Keratinocyte (primary cell): ENCODE data around the gene MAPT. TPM values are rescaled to one million over a fixed set of nuclear protein-coding genes. Genes with fewer than 3 reads are reported as not detected.

Source experiments
- DNase-seq: peaks from one replicate; pipeline ENCODE4 v3.0.0-alpha.2; 2011; ENCODE audit warnings: low read depth, missing footprints, low spot score
- FAIRE-seq: peaks from 2 replicates; lab custom pipeline; 2011; peaks lifted over from hg19 to GRCh38; lab: Jason Lieb, UNC
- H2AFZ ChIP-seq: 2 replicates; pipeline ENCODE4 v1.6.0; 2012; ENCODE audit warnings: low read length, control low read depth, inconsistent platforms; ENCODE audit not compliant: control insufficient read depth
- H3K27ac ChIP-seq: 2 replicates; pipeline ENCODE4 v1.5.1; 2011; ENCODE audit warnings: low read length; ENCODE audit not compliant: control insufficient read depth, insufficient read depth
- H3K27me3 ChIP-seq: 3 replicates; pipeline ENCODE4 v1.6.0; 2011; ENCODE audit warnings: low read length; ENCODE audit not compliant: control insufficient read depth, insufficient read depth; ENCODE audit errors: extremely low read depth
- H3K36me3 ChIP-seq, 2 experiments: 2 replicates in 1 of 2; 3 replicates in 1 of 2; pipeline ENCODE4 v1.5.1; 2011; ENCODE audit warnings: low read length in 2 of 2, mild to moderate bottlenecking in 1 of 2; ENCODE audit not compliant: control insufficient read depth in 2 of 2, insufficient read depth in 2 of 2; ENCODE audit errors: extremely low read depth in 1 of 2
- H3K4me1 ChIP-seq: 3 replicates; pipeline ENCODE4 v1.5.1; 2011; ENCODE audit warnings: low read length; ENCODE audit not compliant: control insufficient read depth, insufficient read depth; ENCODE audit errors: extremely low read depth
- H3K4me2 ChIP-seq: 3 replicates; pipeline ENCODE4 v1.6.0; 2011; ENCODE audit warnings: low read depth, low read length; ENCODE audit not compliant: control insufficient read depth, insufficient read depth; ENCODE audit errors: extremely low read depth
- H3K4me3 ChIP-seq, 3 experiments: fragments of 200-600 bp in 1 of 3; sonication (generic) in 1 of 3; 2 replicates in 2 of 3; 3 replicates in 1 of 3; pipeline ENCODE4 v1.5.1; 2011 to 2016; ENCODE audit warnings: low read length in 3 of 3, mild to moderate bottlenecking in 3 of 3, control low read depth in 2 of 3, inconsistent platforms in 1 of 3, low read depth in 1 of 3, mixed read lengths in 1 of 3, mixed run types in 1 of 3, moderate library complexity in 1 of 3; ENCODE audit not compliant: control insufficient read depth in 2 of 3, insufficient read depth in 2 of 3; ENCODE audit errors: extremely low read depth in 1 of 3
- H3K79me2 ChIP-seq: 2 replicates; pipeline ENCODE4 v1.6.0; 2012; ENCODE audit warnings: low read length; ENCODE audit not compliant: control insufficient read depth, insufficient read depth
- H3K9ac ChIP-seq: 3 replicates; pipeline ENCODE4 v1.6.0; 2011; ENCODE audit warnings: low read length; ENCODE audit not compliant: control insufficient read depth, insufficient read depth; ENCODE audit errors: extremely low read depth
- H3K9me1 ChIP-seq: 3 replicates; pipeline ENCODE4 v1.6.0; 2011; ENCODE audit warnings: low read length; ENCODE audit not compliant: control insufficient read depth, insufficient read depth; ENCODE audit errors: extremely low read depth
- H3K9me3 ChIP-seq: 2 replicates; pipeline ENCODE4 v1.5.1; 2012; ENCODE audit warnings: low read depth, low read length; ENCODE audit not compliant: control insufficient read depth
- H4K20me1 ChIP-seq: 3 replicates; pipeline ENCODE4 v1.6.0; 2011; ENCODE audit warnings: low read length; ENCODE audit not compliant: control insufficient read depth, insufficient read depth; ENCODE audit errors: extremely low read depth
- EZH2 ChIP-seq: IDR thresholded peaks from one replicate; pipeline ENCODE4 v1.6.1; 2012; ENCODE audit warnings: inconsistent platforms, mild to moderate bottlenecking, low read length, moderate library complexity
- dilution Hi-C: fragments of 300-500 bp; cut with MboI; formaldehyde crosslinking; loops from one replicate; pipeline ENCODE4 v1.7.0; 2020; ENCODE audit warnings: low sequenced_read_pairs; ENCODE audit not compliant: extremely low pct_ligation_motif_present
- polyA plus RNA-seq, 5 experiments: library from polyadenylated mRNA; depleted of rRNA in 3 of 5; stranded (reverse) in 3 of 5; stranded (forward) in 1 of 5; unstranded in 1 of 5; fragments of >200 nt; gene quantifications; 1 replicate in 1 of 5; 2 replicates in 3 of 5; 3 replicates in 1 of 5; pipeline versions ENCODE4 v1.2.1 to v1.2.3, GENCODE V29; 2011 to 2012; ENCODE audit warnings: missing spikeins in 2 of 5, low read depth in 1 of 5, low replicate concordance in 1 of 5
- TF ChIP-seq, protein P1 (sequence below), 3 experiments: IDR thresholded peaks in 1 of 3; conservative IDR thresholded peaks in 1 of 3; optimal IDR thresholded peaks in 1 of 3; 2 replicates in 2 of 3; 3 replicates in 1 of 3; pipeline versions ENCODE3 to v1.5.1; 2011; ENCODE audit warnings: low read length in 3 of 3, mild to moderate bottlenecking in 3 of 3, moderate library complexity in 2 of 3, control low read depth in 1 of 3, inconsistent platforms in 1 of 3; ENCODE audit not compliant: insufficient read depth in 2 of 3; ENCODE audit errors: extremely low read depth in 1 of 3

Gene MAPT
- polyA plus RNA-seq, 1 donor (not counting 4 experiments of a cell fraction or from before 2014, with no cell fraction given): 0.08 TPM

DNA sequence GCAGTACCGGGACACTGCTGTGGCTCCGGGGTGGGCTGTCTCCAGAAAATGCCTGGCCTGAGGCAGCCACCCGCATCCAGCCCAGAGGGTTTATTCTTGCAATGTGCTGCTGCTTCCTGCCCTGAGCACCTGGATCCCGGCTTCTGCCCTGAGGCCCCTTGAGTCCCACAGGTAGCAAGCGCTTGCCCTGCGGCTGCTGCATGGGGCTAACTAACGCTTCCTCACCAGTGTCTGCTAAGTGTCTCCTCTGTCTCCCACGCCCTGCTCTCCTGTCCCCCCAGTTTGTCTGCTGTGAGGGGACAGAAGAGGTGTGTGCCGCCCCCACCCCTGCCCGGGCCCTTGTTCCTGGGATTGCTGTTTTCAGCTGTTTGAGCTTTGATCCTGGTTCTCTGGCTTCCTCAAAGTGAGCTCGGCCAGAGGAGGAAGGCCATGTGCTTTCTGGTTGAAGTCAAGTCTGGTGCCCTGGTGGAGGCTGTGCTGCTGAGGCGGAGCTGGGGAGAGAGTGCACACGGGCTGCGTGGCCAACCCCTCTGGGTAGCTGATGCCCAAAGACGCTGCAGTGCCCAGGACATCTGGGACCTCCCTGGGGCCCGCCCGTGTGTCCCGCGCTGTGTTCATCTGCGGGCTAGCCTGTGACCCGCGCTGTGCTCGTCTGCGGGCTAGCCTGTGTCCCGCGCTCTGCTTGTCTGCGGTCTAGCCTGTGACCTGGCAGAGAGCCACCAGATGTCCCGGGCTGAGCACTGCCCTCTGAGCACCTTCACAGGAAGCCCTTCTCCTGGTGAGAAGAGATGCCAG, 117.6 kb downstream of the MAPT start:
- Histone ChIP-seq H3K9me1 (no peaks in the 10 kb centered on the region), H4K20me1 (no peaks in the 10 kb centered on the region), H3K9ac (no peak overlapping the region), H3K79me2 (no peaks in the 10 kb centered on the region), H3K27ac (no peak overlapping the region), H3K4me1 (no peaks in the 10 kb centered on the region), H3K9me3 (no peaks in the 10 kb centered on the region), H3K4me2 (no peak overlapping the region), H3K27me3 (peaks cover 3% of the 10 kb centered on the region), H3K36me3 (no peaks in the 10 kb centered on the region), H2AFZ (no peak overlapping the region), H3K4me3 (no peak overlapping the region)
- dilution Hi-C loops: no loop called here
- FAIRE-seq (no peak), DNase-seq (no peak)
- no peak for TF ChIP-seq EZH2
- TF ChIP-seq, protein P1, sequence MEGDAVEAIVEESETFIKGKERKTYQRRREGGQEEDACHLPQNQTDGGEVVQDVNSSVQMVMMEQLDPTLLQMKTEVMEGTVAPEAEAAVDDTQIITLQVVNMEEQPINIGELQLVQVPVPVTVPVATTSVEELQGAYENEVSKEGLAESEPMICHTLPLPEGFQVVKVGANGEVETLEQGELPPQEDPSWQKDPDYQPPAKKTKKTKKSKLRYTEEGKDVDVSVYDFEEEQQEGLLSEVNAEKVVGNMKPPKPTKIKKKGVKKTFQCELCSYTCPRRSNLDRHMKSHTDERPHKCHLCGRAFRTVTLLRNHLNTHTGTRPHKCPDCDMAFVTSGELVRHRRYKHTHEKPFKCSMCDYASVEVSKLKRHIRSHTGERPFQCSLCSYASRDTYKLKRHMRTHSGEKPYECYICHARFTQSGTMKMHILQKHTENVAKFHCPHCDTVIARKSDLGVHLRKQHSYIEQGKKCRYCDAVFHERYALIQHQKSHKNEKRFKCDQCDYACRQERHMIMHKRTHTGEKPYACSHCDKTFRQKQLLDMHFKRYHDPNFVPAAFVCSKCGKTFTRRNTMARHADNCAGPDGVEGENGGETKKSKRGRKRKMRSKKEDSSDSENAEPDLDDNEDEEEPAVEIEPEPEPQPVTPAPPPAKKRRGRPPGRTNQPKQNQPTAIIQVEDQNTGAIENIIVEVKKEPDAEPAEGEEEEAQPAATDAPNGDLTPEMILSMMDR (optimal IDR thresholded peaks at IDR 0.05 in 1 of 3, IDR thresholded peaks at IDR 0.05 in 1 of 3, conservative IDR thresholded peaks at IDR 0.05 in 1 of 3; ENCODE audit: extremely low read depth in 1 of 3, insufficient read depth in 2 of 3, low read length in 3 of 3): no peak

DNA sequence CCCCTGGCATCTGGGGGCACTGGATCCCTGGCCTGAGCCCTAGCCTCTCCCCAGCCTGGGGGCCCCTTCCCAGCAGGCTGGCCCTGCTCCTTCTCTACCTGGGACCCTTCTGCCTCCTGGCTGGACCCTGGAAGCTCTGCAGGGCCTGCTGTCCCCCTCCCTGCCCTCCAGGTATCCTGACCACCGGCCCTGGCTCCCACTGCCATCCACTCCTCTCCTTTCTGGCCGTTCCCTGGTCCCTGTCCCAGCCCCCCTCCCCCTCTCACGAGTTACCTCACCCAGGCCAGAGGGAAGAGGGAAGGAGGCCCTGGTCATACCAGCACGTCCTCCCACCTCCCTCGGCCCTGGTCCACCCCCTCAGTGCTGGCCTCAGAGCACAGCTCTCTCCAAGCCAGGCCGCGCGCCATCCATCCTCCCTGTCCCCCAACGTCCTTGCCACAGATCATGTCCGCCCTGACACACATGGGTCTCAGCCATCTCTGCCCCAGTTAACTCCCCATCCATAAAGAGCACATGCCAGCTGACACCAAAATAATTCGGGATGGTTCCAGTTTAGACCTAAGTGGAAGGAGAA, 118.2 kb downstream of the MAPT start:
- H3K4me2 ChIP-seq: no peak overlapping the region
- H3K9me1 ChIP-seq: no peaks in the 10 kb centered on the region
- dilution Hi-C loops: no loop called here
- H3K9me3 ChIP-seq: no peaks in the 10 kb centered on the region
- no peaks in the 10 kb centered on the region for H3K79me2 ChIP-seq
- no peak for DNase-seq
- H2AFZ ChIP-seq: no peak overlapping the region
- TF ChIP-seq EZH2: no peak
- H3K36me3 ChIP-seq: no peaks in the 10 kb centered on the region
- peaks cover 3% of the 10 kb centered on the region for H3K27me3 ChIP-seq
- H3K9ac ChIP-seq: no peak overlapping the region
- no peaks in the 10 kb centered on the region for H4K20me1 ChIP-seq
- H3K4me3 ChIP-seq: no peak overlapping the region
- no peak for FAIRE-seq
- H3K4me1 ChIP-seq: no peaks in the 10 kb centered on the region
- H3K27ac ChIP-seq: no peak overlapping the region
